HCEC 1CT (cell line): ENCODE data around the gene PDE7B.
A peak's percentile ranks its signal among the peaks of the same experiment; 100 is the strongest.

ENCODE experiments used
- DNase-seq: peaks from one replicate; pipeline ENCODE4 v3.0.0-alpha.2; 2017

The PDE7B gene

DNA sequence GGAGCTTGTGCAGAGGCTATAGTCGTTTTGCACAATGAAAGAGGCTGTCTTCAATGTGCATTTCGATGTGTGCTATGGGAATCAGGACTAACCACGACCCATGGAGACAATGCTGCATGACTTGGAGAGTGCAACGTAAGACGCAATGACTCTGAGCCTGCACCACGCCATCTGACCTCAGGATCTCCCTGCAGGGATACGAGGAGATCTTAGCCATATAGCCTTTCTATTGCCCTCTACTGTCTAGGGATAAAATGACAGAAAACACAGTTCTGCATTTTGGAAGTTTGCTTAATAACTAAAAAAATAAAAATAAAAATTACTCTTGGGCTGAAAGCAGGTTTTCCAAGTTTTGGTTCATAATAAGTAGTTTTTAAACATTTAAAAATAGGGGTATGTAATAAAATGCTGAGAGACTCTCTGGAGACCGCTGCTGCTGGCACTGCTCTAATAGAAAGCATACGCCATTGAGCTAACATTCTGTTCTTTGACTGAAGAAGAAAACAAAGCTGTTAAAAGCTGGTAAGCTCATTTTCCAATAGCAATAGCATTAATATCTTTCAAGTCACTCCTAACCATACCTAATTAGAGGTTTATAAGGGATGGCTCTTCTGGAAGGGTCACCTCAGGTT, 87.2 kb downstream of the PDE7B start:
- peak; percentile 55 for DNase-seq

DNA sequence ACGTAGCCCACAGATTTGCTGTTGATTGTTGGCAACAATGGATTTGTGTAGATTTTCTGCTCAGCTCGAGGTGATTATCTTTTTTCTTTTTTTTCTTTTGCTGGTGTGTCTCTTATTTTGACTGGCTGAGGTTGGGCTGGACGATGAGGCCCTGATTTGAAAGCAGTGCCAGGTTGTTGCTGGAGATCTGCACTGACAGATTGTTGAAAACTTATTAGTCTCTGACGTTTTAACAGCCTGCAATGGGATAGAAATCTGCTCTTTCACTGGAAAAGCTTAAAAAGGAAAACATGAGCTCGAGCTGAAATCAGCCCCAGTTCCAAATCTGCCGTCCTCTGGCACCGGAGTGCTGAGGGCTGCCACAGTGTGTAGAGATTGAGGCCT, 87.7 kb downstream of the PDE7B start:
- DNase-seq = no peak

DNA sequence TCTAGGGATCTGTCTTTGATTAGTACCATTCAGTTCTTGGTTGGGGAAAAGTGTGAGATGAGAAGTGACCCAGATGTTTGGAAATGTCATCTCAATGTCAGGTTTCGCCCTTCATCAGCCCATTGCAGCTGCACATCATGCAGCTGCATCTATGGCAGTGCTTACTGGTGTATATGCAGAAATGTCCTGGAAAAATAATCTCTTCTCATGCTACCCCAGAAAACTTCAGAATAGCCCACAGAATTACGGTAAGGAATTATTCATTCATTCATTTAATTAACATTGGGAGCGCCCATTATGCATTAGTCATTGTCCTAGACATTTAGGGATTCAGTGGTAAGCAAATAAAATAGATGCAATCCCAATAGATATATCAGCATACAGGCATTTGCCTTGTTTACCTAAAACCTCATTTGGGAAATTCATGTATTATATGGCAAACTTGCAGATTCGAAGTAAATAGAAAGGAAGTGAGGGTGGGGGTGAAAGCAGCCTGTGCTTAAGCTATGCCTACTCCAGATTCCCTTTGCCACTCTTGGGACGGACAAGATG, 89.2 kb downstream of the PDE7B start:
- DNase-seq = no peak

DNA sequence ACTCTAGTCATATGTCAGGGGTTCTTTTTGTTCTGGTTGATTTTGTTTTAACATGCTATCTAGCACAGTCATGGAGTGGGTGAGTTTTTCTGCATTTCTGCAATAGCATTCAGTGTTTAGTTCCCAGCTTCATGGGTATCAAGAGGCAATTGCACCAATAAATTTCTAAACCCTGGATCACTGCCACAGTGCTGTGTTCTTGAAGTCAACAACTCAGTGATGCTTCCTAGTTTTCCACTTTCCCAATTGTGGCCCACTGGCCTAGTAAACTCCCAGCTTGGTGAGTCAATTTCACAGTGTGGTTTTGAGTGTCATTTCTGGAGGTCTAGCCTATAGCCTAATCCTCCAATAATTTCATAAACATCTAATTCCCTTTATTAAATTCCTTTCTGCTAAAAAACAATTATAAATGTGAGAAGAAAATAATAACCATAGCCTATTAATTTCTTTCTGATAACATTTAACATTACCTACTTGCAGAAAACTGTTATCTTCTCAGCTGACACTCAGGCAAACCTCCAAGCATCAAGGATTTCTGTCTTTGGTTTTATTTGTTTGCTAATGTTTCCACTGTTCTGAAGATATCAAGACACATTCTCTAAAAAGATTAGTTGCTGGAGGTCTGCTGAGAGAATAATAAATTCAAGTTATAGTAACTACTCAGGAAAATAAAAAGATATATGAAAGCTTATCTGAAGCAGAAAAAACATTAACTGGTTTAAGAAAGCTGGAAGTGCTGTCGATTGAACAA, 89.9 kb downstream of the PDE7B start:
- DNase-seq = no peak

DNA sequence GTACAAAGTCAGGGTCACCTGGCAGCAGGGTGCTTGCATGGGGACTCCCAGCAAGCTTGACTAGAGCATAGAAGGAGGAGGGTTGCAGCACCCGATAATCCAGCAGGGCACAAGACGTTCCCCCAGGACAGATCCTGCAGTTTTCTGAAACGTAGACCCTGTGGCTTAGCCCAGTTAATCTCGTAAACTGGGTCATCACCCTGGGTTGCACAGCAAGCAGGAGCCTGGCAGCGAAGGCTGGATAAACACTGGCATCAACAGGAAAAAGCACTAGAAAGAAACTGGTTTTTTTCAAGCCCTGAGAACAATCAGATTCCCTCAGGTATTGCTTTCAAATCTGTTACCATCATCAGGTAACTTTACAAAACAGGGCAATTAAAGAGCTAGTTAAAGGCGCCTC, 92.6 kb downstream of the PDE7B start:
- no peak for DNase-seq

GRCh38 chr6:135946674-135947073, 95.2 kb downstream of the PDE7B start:
- no peak for DNase-seq

- no peak for DNase-seq
Measured at GRCh38 chr6:135950669-135951068, 99.2 kb downstream of the PDE7B start.

DNA sequence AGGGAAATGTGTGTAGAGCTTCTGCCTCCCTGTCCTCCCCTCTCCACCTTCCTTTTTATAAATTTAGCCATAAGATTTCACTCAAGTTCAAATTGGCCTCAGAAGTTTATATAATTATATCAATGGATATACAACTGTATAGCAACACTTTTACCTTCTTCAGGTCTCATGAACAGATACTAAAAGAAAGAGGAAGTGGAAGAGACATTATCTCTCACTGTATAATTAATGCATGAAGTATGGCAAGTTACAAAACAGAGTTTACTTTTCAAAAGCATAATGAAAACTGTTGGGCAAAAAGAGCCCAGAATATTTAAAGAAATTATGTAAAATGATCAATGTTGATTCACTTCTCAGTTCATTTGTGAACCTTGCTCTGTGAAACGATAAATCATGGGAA, 99.7 kb downstream of the PDE7B start:
- DNase-seq = no peak

DNA sequence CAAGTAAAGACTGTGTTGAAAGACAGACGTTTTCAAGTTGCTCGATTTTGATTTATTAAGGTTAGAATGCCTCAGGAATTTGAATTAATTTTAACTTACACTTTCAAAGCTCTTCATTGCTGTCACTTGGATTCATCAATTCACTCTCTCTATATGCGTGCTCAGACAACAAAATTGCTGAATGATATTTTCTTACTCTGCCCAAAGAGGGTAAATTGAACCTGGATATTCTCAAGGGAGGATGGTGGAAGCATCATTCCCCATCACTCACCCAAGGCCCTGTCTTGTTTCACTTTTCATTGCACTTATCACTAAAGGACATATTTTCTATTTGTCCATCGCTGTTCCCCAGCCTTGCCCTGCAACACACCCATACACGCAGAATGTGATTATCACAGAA, 102.3 kb downstream of the PDE7B start:
- DNase-seq = no peak

GRCh38 chr6:135955099-135955498, 103.6 kb downstream of the PDE7B start:
- DNase-seq = no peak

DNA sequence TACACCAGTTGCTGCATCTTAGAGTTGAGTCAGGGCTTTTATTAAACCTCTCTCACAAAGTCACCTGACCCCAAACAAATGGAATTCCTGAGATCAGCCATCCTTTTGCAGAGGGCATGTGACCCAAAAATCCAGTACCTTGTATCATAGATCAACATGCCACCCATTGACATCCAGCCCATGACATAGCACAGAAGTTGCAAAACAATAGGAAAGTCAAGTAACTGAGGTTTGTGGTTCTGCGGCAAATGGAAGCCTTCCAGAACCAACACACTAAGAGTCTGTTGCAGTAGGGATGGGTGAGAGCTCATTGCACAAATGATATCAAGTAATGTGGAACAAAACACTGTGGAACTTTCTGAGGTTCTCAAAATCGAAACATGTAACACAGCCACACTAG, 111.2 kb downstream of the PDE7B start:
- DNase-seq = no peak

- DNase-seq = no peak
Measured at GRCh38 chr6:135970750-135971149, 119.2 kb downstream of the PDE7B start.

DNA sequence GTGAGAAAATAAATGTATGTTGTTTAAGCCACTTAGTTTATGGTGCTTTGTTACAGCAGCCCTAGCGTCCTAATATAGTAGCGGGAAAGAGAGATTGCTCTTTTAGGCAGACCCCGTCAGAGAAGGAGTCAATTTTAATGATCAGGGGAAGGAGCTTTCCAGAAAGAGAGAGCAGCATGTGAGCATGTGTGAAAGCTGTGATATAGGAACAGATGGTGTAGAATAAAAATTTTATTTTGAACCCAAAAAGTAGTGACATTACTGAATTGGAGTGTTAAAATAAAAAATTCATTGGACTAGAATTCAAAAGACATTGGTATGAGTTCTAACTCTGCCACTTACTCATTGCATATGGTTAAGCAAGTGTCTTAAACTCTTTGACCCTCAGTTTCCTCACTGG, 119.8 kb downstream of the PDE7B start:
- no peak for DNase-seq

DNA sequence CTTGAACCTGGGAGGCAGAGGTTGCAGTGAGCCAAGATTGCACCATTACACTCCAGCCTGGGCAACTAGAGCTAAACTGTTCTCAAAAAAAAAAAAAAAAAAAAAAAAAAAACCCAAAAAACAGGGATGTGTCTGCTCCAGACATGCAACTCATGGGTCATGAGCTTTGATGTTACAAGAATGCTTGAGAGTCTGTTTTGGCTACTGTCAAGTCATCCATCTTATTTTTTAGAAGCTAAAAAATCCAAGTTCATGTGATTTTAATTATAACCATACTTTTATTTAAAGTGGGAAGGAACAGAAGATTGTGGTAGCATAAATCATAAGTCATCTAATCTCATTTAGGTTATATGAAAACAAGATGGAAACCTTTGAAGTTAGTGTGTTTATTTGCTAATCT, 120.6 kb downstream of the PDE7B start:
- no peak for DNase-seq

DNA sequence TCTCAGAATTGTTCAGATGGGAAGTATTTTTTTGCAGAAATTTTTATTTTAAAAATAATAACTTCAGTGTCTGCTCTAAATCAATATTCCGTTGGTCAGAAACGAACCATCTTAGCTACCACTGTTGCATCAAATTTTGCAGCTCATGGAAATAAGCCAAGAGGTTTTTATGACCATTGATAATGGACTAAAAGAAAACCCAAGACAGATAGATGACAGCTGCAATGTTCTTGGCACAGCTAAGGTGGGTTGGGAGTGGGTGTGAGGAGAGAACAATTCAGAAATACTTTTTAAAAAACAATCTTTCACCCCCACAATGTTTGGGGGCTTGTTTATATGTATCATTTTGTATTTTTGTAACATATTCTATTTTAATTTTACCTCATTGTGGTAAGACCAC, 121.1 kb downstream of the PDE7B start:
- DNase-seq = no peak

DNA sequence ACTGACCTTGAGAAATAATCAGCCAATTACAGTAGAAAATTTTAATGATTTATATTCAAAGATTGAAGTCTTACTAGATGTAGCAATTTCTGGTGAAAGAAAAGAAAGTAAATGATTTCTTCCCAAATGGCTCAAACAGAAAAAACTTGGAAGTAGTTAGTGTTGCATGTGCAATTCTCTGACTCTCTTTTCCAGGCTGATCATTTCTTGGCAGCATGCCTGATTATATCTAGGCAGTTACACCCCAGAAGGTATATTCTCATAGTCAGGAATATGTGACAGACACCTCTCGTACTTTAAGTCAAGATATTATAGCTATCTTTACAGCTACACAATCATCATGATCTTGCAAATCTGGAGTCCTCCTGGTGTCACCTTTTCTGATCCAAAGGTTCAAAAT, 122.9 kb downstream of the PDE7B start:
- DNase-seq = no peak

GRCh38 chr6:135976585-135976984, 125.1 kb downstream of the PDE7B start:
- no peak for DNase-seq

DNA sequence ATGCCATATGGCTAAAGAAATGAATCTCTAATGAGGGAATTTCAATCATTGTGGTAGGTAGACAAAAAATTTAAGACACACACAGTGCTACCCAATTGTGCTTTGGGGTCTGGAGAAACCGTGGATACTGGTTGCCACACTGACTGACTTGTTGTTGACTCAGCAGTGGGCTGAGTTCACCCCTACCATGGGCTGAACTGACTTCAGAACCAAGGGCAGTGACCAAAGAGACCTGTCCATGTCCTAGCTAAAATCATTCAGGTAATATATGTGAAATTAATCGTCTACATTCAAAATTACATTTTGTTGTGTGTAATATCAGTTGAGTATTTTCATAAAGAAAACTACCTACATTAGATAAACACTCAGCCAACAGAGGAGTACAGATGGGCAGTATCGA, 131.6 kb downstream of the PDE7B start:
- no peak for DNase-seq

DNA sequence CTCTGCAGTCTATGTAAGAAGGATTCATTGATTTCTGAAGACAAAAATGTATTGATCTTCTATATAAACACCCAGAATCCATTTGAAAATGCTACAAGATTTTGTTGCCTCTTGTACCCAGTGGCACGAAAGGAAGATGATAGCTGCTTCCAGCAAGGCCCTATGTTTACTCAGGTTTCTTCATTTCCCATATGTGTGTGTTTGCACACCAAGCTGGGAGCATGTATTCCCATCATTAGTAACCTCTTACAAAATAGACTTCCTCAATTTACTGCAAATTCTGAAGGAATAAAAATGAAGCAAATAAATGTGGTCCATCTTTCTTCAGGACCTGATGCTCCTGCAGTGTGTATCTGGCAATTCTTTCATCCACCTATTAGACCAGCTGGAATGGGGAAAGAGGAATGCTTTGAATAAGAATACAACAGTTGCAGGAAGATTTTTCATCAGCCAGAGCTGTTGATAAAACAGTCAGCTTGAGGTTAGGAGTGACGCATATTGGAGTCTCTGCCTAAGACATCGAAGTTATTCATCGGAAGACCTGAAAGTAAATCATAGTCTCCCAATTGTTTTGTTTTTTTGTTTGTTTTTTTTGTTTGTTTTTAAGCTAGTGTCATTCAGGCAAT, 132.3 kb downstream of the PDE7B start:
- no peak for DNase-seq

GRCh38 chr6:135985471-135985870, 134.0 kb downstream of the PDE7B start:
- no peak for DNase-seq

DNA sequence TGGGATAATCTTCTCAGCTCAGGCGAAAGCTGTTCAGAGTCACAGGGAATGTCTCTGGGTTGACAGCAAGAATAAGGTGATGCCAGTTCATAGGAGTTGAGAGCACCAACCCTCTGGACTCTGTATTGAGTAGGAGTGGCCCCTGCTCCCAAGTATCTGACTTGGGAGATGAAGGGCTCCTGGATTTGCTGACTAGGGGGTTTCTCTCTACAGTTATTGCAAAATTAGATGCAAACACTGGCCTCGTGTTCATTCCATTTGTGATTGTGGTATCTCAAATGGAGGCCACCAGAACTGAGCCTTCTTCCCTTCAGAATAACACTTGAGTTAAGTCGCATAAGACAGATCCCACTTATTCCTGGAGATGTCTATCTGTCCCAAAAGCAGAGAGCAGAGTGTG, 135.7 kb downstream of the PDE7B start:
- DNase-seq = no peak

GRCh38 chr6:135990439-135990838, 138.9 kb downstream of the PDE7B start:
- DNase-seq = no peak

DNA sequence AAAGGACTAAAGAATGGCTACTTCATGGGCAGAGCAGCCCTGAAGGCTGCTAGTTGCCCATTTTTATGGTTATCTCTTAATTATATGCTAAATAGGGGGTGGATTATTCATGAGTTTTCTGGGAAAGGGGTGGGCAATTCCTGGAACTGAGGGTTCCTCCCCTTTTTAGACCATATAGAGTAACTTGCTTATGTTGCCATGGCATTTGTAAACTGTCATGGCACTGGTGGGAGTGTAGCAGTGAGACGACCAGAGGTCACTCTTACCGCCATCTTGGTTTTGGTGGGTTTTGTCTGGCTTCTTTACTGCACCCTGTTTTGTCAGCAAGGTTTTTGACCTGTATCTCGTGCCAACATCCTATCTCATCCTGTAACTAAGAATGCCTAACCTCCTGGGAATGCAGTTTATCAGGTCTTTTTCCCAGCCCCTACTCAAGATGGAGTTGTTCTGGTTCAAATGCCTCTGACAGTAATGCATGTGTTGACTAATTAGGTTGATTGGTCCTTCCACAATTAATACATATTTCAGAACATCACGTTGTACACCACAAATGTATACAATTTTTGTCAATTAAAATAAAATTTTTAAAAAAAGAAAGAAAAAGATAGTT, 139.5 kb downstream of the PDE7B start:
- DNase-seq = no peak

DNA sequence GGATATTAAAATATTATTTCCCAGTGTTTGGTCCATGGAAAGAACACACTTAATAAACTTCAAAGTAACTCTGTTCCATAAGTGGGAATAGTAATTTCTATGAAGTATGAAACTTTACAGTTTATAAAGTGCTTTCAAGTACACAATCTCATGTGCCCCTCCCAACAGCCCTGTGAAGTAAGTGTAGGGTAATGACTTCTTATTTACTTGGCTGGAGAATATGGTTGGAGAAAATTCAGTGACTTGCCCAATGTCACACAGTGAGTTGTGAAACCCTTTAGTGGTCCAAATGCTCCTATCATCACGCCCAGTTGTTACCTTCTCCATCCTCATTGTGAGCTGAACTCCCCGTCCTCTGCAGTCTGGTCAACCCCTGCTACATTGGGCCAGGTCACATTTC, 141.2 kb downstream of the PDE7B start:
- DNase-seq = no peak
